Natural killer cell (primary cell): ENCODE results near the gene ARHGAP6. TPM values are rescaled to one million over a fixed set of nuclear protein-coding genes. Genes with fewer than 3 reads are reported as not detected.

Experiments used
- ATAC-seq, 3 donors: fragments of 150-1000 bp in 2 of 3; fragments of 200-7000 bp in 1 of 3; cut with Tn5 transposase; 1 replicate in 1 of 3; 2 replicates in 2 of 3; pipeline ENCODE4 v1.10.0; 2021; ENCODE audit warnings: mild to moderate bottlenecking in 2 of 3, moderate library complexity in 2 of 3
- DNase-seq, 2 donors: peaks; one replicate each; pipeline versions ENCODE4 v3.0.0 to v3.0.0-alpha.2; 2013 to 2021; ENCODE audit warnings: mixed read lengths in 1 of 2
- H3K27ac ChIP-seq: one replicate; pipeline ENCODE4 v1.5.1; 2013; ENCODE audit warnings: mild to moderate bottlenecking, low read length
- H3K27me3 ChIP-seq: one replicate; pipeline ENCODE4 v1.6.1; 2013; ENCODE audit warnings: low read length; ENCODE audit not compliant: control insufficient read depth, insufficient read depth
- H3K36me3 ChIP-seq: one replicate; pipeline ENCODE4 v1.6.1; 2013; ENCODE audit warnings: low read length; ENCODE audit not compliant: control insufficient read depth, insufficient read depth
- H3K4me1 ChIP-seq: one replicate; pipeline ENCODE4 v1.6.1; 2013; ENCODE audit warnings: low read length; ENCODE audit not compliant: control insufficient read depth, insufficient read depth
- H3K4me3 ChIP-seq: one replicate; pipeline ENCODE4 v1.5.1; 2013; ENCODE audit warnings: low read length
- H3K9me3 ChIP-seq: one replicate; pipeline ENCODE4 v1.6.1; 2013; ENCODE audit warnings: low read length; ENCODE audit not compliant: control insufficient read depth, insufficient read depth
- H3K27ac Mint-ChIP-seq, 2 donors: one replicate each; pipeline ENCODE4 v1.8.0; 2022; ENCODE audit warnings: mild to moderate bottlenecking in 2 of 2, mixed read lengths in 2 of 2, moderate library complexity in 1 of 2
- H3K27me3 Mint-ChIP-seq, 2 donors: one replicate each; pipeline ENCODE4 v1.8.0; 2022; ENCODE audit warnings: low read depth in 2 of 2, mixed read lengths in 2 of 2
- H3K36me3 Mint-ChIP-seq: one replicate; pipeline ENCODE4 v1.8.0; 2022; ENCODE audit warnings: mixed read lengths
- H3K4me1 Mint-ChIP-seq, 2 donors: one replicate each; pipeline ENCODE4 v1.8.0; 2022; ENCODE audit warnings: mixed read lengths in 2 of 2
- H3K4me3 Mint-ChIP-seq: one replicate; pipeline ENCODE4 v1.8.0; 2022; ENCODE audit warnings: mild to moderate bottlenecking, moderate library complexity, mixed read lengths
- H3K9me3 Mint-ChIP-seq, 2 donors: one replicate each; pipeline ENCODE4 v1.8.0; 2022; ENCODE audit warnings: mixed read lengths in 2 of 2
- CTCF ChIP-seq: fragments of 200-600 bp; IDR thresholded peaks from one replicate; pipeline ENCODE4 v1.8.0; 2022; ENCODE audit warnings: antibody characterized with exemption
- WGBS: methylation state at CpG from one replicate; pipeline ENCODE4 v1.1.7; 2013; ENCODE audit warnings: missing lambda C conversion rate; ENCODE audit not compliant: insufficient coverage; 5-methylcytosine and 5-hydroxymethylcytosine counted together
- intact Hi-C: fragments of 100-400 bp; cut with micrococcal nuclease; formaldehyde crosslinking; loops from one replicate; pipeline ENCODE4 v1.14.2; 2022
- total RNA-seq, 4 donors: library from RNA; stranded (reverse); fragments of 120-200 nt in 1 of 4; gene quantifications; one replicate each; pipeline versions ENCODE4 v1.2.3 to v1.2.4, GENCODE V29; 2013 to 2022

ARHGAP6 gene
- total RNA-seq, 3 donors from 2014 or later (not counting 1 experiment from before 2014, with no cell fraction given), result 0.32 to 1.9 (median 1.8) TPM

- Mint-ChIP-seq H3K36me3 (no peaks in the 10 kb centered on the region), H3K27ac (no peak overlapping the region), H3K27me3 (peaks cover 0 to 8% of the 10 kb centered on the region in 2 donors), H3K4me3 (no peak overlapping the region), H3K9me3 (no peaks in the 10 kb centered on the region), H3K4me1 (no peaks in the 10 kb centered on the region)
- no peak for TF ChIP-seq CTCF
- Histone ChIP-seq H3K9me3 (no peaks in the 10 kb centered on the region), H3K36me3 (no peaks in the 10 kb centered on the region), H3K4me1 (no peaks in the 10 kb centered on the region), H3K4me3 (no peak overlapping the region), H3K27me3 (no peaks in the 10 kb centered on the region), H3K27ac (no peak overlapping the region)
- intact Hi-C loops, result no loop called here
- DNase-seq, result no peak
- ATAC-seq, result no peak
- WGBS, result 100% methylated on average over 1 of the region's 1 CpG
Measured at GRCh38 chrX:11189097-11189496, 476.6 kb downstream of the ARHGAP6 start.

- Mint-ChIP-seq H3K27me3 (peaks cover 0 to 10% of the 10 kb centered on the region in 2 donors), H3K36me3 (no peaks in the 10 kb centered on the region), H3K9me3 (no peaks in the 10 kb centered on the region), H3K4me1 (no peaks in the 10 kb centered on the region), H3K4me3 (no peak overlapping the region), H3K27ac (no peak overlapping the region)
- H3K4me3 ChIP-seq, result no peak overlapping the region
- H3K27me3 ChIP-seq, result no peaks in the 10 kb centered on the region
- intact Hi-C loops, result no loop called here
- no peak overlapping the region for H3K27ac ChIP-seq
- WGBS, result 70% methylated on average over 5 of the region's 7 CpGs
- no peaks in the 10 kb centered on the region for H3K36me3 ChIP-seq
- ATAC-seq (no peak), DNase-seq (no peak)
- no peaks in the 10 kb centered on the region for H3K4me1 ChIP-seq
- H3K9me3 ChIP-seq, result no peaks in the 10 kb centered on the region
- no peak for TF ChIP-seq CTCF
Measured at GRCh38 chrX:11188664-11189063, 477.1 kb downstream of the ARHGAP6 start.

GRCh38 chrX:11187001-11187400, 478.7 kb downstream of the ARHGAP6 start:
- TF ChIP-seq CTCF, result no peak
- Histone ChIP-seq H3K27me3 (no peaks in the 10 kb centered on the region), H3K4me3 (no peak overlapping the region), H3K27ac (no peak overlapping the region), H3K36me3 (no peaks in the 10 kb centered on the region), H3K4me1 (no peaks in the 10 kb centered on the region), H3K9me3 (no peaks in the 10 kb centered on the region)
- Mint-ChIP-seq H3K4me1 (no peaks in the 10 kb centered on the region), H3K27ac (no peak overlapping the region), H3K9me3 (no peaks in the 10 kb centered on the region), H3K4me3 (no peak overlapping the region), H3K27me3 (peaks cover 0 to 22% of the 10 kb centered on the region in 2 donors), H3K36me3 (no peaks in the 10 kb centered on the region)
- DNase-seq, result no peak
- intact Hi-C loops, result no loop called here
- WGBS, result 93% methylated on average over 2 of the region's 3 CpGs
- no peak for ATAC-seq

GRCh38 chrX:11185861-11186260, 479.9 kb downstream of the ARHGAP6 start:
- Histone ChIP-seq H3K4me3 (no peak overlapping the region), H3K36me3 (no peaks in the 10 kb centered on the region), H3K4me1 (no peaks in the 10 kb centered on the region), H3K27ac (no peak overlapping the region), H3K27me3 (no peaks in the 10 kb centered on the region), H3K9me3 (no peaks in the 10 kb centered on the region)
- ATAC-seq (no peak), DNase-seq (no peak)
- Mint-ChIP-seq H3K4me1 (no peaks in the 10 kb centered on the region), H3K27me3 (peaks cover 0 to 22% of the 10 kb centered on the region in 2 donors), H3K4me3 (no peak overlapping the region), H3K27ac (no peak overlapping the region), H3K9me3 (no peaks in the 10 kb centered on the region), H3K36me3 (no peaks in the 10 kb centered on the region)
- no peak for TF ChIP-seq CTCF
- intact Hi-C loops, result no loop called here
